HepG2 (cell line): ENCODE data around the gene FGGY. TPM values are rescaled to one million over a fixed set of nuclear protein-coding genes. Genes with fewer than 3 reads are reported as not detected.

Source experiments
- ATAC-seq: fragments of 200-7000 bp; cut with Tn5 transposase; 3 replicates; pipeline ENCODE4 v1.9.1; 2020; ENCODE audit warnings: mild to moderate bottlenecking, moderate library complexity
- BruUV-seq: library from RNA; stranded (reverse); fragments of 400-500 nt; replicated peaks from 2 replicates; lab custom pipeline; 2021; lab: Mats Ljungman, UMichigan
- CTCF ChIA-PET: fragments of 300-600 bp; formaldehyde crosslinking; extraction: SDS; loops from one replicate; lab custom pipeline; 2021; ENCODE audit warnings: low total read pairs, inconsistent platforms, low intra/inter-chr PET ratio; lab: Yijun Ruan, JAX
- POLR2A ChIA-PET: fragments of 350-600 bp; sonication (Branson Sonifier 250); formaldehyde crosslinking; loops from one replicate; lab custom pipeline; 2020; ENCODE audit warnings: antibody characterized with exemption, inconsistent platforms; lab: Yijun Ruan, JAX
- DNase-seq: peaks from one replicate; pipeline ENCODE4 v3.0.0-alpha.2; 2015; ENCODE audit warnings: low spot score
- FAIRE-seq: peaks from 3 replicates; lab custom pipeline; 2011; peaks lifted over from hg19 to GRCh38; lab: Jason Lieb, UNC
- H2AFZ ChIP-seq: one replicate; pipeline ENCODE4 v1.6.1; 2011; ENCODE audit warnings: low read length, inconsistent platforms
- H3K27ac ChIP-seq: fragments of 300-600 bp; 3 replicates; pipeline ENCODE4 v1.8.0; 2011; ENCODE audit warnings: mixed run types, mild to moderate bottlenecking, mixed read lengths, low read length, inconsistent platforms; ENCODE audit not compliant: insufficient read depth; ENCODE audit errors: extremely low read length
- H3K27me3 ChIP-seq, 2 experiments: fragments of 200-600 bp in 1 of 2; 2 replicates in 1 of 2; 3 replicates in 1 of 2; pipeline versions ENCODE4 v1.6.0 to v1.8.0; 2011; ENCODE audit warnings: low read length in 2 of 2, mild to moderate bottlenecking in 2 of 2, moderate library complexity in 2 of 2, inconsistent platforms in 1 of 2; ENCODE audit not compliant: insufficient read depth in 2 of 2, control insufficient read depth in 1 of 2
- H3K36me3 ChIP-seq, 2 experiments: fragments of 200-600 bp in 1 of 2; replicated peaks in 1 of 2; 2 replicates in 1 of 2; 3 replicates in 1 of 2; pipeline versions ENCODE4 v1.5.1 to v1.8.0; 2011; ENCODE audit warnings: low read length in 2 of 2, inconsistent platforms in 1 of 2; ENCODE audit not compliant: insufficient read depth in 2 of 2, control insufficient read depth in 1 of 2
- H3K4me1 ChIP-seq: 2 replicates; pipeline ENCODE4 v1.5.1; 2012; ENCODE audit warnings: low read length, inconsistent platforms; ENCODE audit not compliant: insufficient read depth
- H3K4me2 ChIP-seq: 2 replicates; pipeline ENCODE4 v1.6.0; 2011; ENCODE audit warnings: low read depth, low read length, inconsistent platforms
- H3K4me3 ChIP-seq, 3 experiments: fragments of 200-600 bp in 1 of 3; sonication (generic), shearing (Covaris generic) in 1 of 3; replicated peaks in 1 of 3; 2 replicates each; pipeline ENCODE4 v1.5.1; 2011 to 2016; ENCODE audit warnings: low read length in 3 of 3, inconsistent platforms in 2 of 3, low read depth in 2 of 3, mild to moderate bottlenecking in 2 of 3, control low read depth in 1 of 3, mixed read lengths in 1 of 3; ENCODE audit not compliant: insufficient read depth in 1 of 3
- H3K79me2 ChIP-seq: one replicate; pipeline ENCODE4 v1.6.1; 2011; ENCODE audit warnings: low read length, inconsistent platforms; ENCODE audit not compliant: insufficient read depth
- H3K9ac ChIP-seq: 2 replicates; pipeline ENCODE4 v1.6.0; 2011; ENCODE audit warnings: mild to moderate bottlenecking, low read depth, low read length, inconsistent platforms; ENCODE audit not compliant: insufficient read depth
- H3K9me3 ChIP-seq: 2 replicates; pipeline ENCODE4 v1.5.1; 2012; ENCODE audit warnings: mild to moderate bottlenecking, low read length
- H4K20me1 ChIP-seq: 2 replicates; pipeline ENCODE4 v1.6.0; 2011; ENCODE audit warnings: inconsistent platforms, mild to moderate bottlenecking, low read length, moderate library complexity; ENCODE audit not compliant: insufficient read depth
- BRD4 ChIP-seq: sonication (generic); formaldehyde crosslinking; IDR thresholded peaks from 2 replicates; pipeline ENCODE4 v1.4.0; 2020; ENCODE audit warnings: missing genetic modification reagents
- EED ChIP-seq: sonication (generic); formaldehyde crosslinking; IDR thresholded peaks from 2 replicates; pipeline ENCODE4 v1.5.0; 2020; ENCODE audit warnings: mild to moderate bottlenecking, missing genetic modification reagents
- GTF2F1 ChIP-seq: fragments of 150-350 bp; IDR thresholded peaks from 2 replicates; pipeline ENCODE4 v1.6.1; 2014; ENCODE audit warnings: low read length
- HNRNPK ChIP-seq: fragments of 200-400 bp; formaldehyde crosslinking; IDR thresholded peaks from 2 replicates; pipeline ENCODE4 v1.6.1; 2018; ENCODE audit warnings: low read length, low read depth, moderate library complexity, mild to moderate bottlenecking; ENCODE audit not compliant: poor library complexity, severe bottlenecking
- HOXA3 ChIP-seq: sonication (generic); formaldehyde crosslinking; IDR thresholded peaks from 2 replicates; pipeline ENCODE4 v1.5.0; 2020; ENCODE audit warnings: missing genetic modification reagents
- PCBP1 ChIP-seq: fragments of 200-400 bp; formaldehyde crosslinking; IDR thresholded peaks from 2 replicates; pipeline ENCODE4 v1.6.1; 2017; ENCODE audit warnings: mild to moderate bottlenecking, low read depth, low read length, borderline replicate concordance
- PCBP2 ChIP-seq: fragments of 200-400 bp; formaldehyde crosslinking; optimal IDR thresholded peaks from 2 replicates; pipeline ENCODE3; 2018; ENCODE audit warnings: low read length, low read depth; ENCODE audit not compliant: poor library complexity, severe bottlenecking
- TP53 ChIP-seq: sonication (generic); formaldehyde crosslinking; conservative IDR thresholded peaks from 2 replicates; pipeline ENCODE4 v1.4.0; 2020; ENCODE audit warnings: missing genetic modification reagents
- ZNF263 ChIP-seq: sonication (generic); formaldehyde crosslinking; IDR thresholded peaks from 2 replicates; pipeline ENCODE4 v1.4.0; 2020; ENCODE audit warnings: missing genetic modification reagents
- ZNF720 ChIP-seq: sonication (generic); formaldehyde crosslinking; IDR thresholded peaks from 2 replicates; pipeline ENCODE4 v1.4.0; 2020; ENCODE audit warnings: missing genetic modification reagents
- WGBS: methylation state at CpG from one replicate; pipeline ENCODE4 v1.1.6; 2017; ENCODE audit warnings: low lambda C conversion rate; 5-methylcytosine and 5-hydroxymethylcytosine counted together
- in situ Hi-C: cut with HindIII; loops from 2 replicates; pipeline ENCODE4 v1.10.0; 2017; ENCODE audit warnings: low pct_unique_long_range_greater_than_20kb; ENCODE audit not compliant: extremely low pct_ligation_motif_present
- intact Hi-C: fragments of 100-400 bp; cut with micrococcal nuclease; formaldehyde crosslinking; loops from one replicate; pipeline ENCODE4 v1.10.0; 2022; ENCODE audit not compliant: unreplicated experiment
- polyA plus RNA-seq, 8 experiments: library from polyadenylated mRNA; depleted of rRNA in 3 of 8; stranded (reverse) in 7 of 8; unstranded in 1 of 8; fragments of >200 nt; fragmentation: Illumina TruSeq in 4 of 8; extraction: Trizol in 4 of 8; gene quantifications; 2 replicates each; pipeline versions ENCODE4 v1.2.1 to v1.2.3, GENCODE V29; 2011 to 2016; ENCODE audit warnings: low read depth in 4 of 8, missing spikeins in 1 of 8, mixed read lengths in 1 of 8; ENCODE audit not compliant: insufficient read depth in 1 of 8
- total RNA-seq, 5 experiments: library from RNA; depleted of rRNA; stranded (reverse); fragments of >200 nt; fragmentation: Illumina TruSeq; extraction: Trizol; gene quantifications; 2 replicates each; pipeline ENCODE4 v1.2.3, GENCODE V29; 2016; ENCODE audit warnings: low read depth in 1 of 5
- TF ChIP-seq, protein P1 (sequence below): sonication (generic); formaldehyde crosslinking; IDR thresholded peaks from 2 replicates; pipeline ENCODE4 v1.8.1; 2023; ENCODE audit warnings: mild to moderate bottlenecking, missing genetic modification reagents

FGGY gene
- total and polyA plus RNA-seq, 2 of the 13 experiments (the other 11 are each of a cell fraction or from before 2014, with no cell fraction given), result 15.7 to 27.5 TPM

DNA sequence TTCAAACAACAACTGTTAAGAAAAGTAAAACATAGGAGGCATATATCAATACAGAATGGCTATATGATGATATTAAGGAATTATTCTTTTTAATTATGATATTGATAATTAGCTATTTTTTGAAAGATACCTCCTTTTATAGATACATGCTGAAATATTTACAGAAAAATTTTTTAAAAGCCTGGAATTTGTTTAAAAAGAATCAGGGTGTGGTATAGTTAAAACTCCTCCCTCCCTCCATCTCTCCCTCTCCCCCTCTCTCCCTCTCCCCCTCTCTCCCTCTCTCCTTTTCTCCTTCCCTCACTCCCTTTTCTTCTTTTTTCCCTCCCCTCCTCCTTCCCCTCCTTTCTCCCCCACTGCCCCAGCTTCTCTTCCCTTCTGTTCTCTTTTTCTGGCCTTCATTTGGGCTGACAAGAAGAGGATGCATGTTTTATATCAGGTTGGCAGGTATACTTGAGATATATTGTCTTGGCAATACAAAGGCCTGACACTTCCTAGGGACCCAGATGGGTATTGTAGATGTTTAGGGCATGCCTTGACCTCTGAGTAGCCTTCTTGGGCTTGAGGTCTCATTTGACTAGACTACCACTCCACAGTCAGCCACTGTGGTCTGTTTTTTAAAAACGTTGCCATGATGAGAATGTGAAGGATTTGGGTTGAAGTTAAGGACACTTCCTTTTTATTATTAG, 124.5 kb downstream of the FGGY start:
- POLR2A ChIA-PET, result no interaction called here
- WGBS, result 90% methylated on average over 1 of the region's 1 CpG
- no peak overlapping the region for H3K27ac ChIP-seq
- ATAC-seq, result no peak
- TF ChIP-seq ZNF263 (no peak), EED (CRISPR knock-in tag) (no peak), ZNF720 (no peak), HOXA3 (no peak), PCBP2 (peak; percentile 48), HNRNPK (peak; percentile 98), TP53 (no peak), PCBP1 (0 out of 2 replicates have a peak, but pooled peaks have one; percentile 29), GTF2F1 (no peak), BRD4 (no peak)
- TF ChIP-seq, protein P1, sequence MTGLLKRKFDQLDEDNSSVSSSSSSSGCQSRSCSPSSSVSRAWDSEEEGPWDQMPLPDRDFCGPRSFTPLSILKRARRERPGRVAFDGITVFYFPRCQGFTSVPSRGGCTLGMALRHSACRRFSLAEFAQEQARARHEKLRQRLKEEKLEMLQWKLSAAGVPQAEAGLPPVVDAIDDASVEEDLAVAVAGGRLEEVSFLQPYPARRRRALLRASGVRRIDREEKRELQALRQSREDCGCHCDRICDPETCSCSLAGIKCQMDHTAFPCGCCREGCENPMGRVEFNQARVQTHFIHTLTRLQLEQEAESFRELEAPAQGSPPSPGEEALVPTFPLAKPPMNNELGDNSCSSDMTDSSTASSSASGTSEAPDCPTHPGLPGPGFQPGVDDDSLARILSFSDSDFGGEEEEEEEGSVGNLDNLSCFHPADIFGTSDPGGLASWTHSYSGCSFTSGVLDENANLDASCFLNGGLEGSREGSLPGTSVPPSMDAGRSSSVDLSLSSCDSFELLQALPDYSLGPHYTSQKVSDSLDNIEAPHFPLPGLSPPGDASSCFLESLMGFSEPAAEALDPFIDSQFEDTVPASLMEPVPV (CRISPR knock-in tag), result no peak
- TF ChIP-seq, all 625 proteins: peak for 3
- CTCF ChIA-PET, result no interaction called here
- DNase-seq, result no peak
- H3K79me2 ChIP-seq, result no peaks in the 10 kb centered on the region
- H3K4me1 ChIP-seq, result peaks cover 39% of the 10 kb centered on the region
- H3K4me2 ChIP-seq, result no peak overlapping the region
- no peaks in the 10 kb centered on the region for H3K36me3 ChIP-seq
- H3K27me3 ChIP-seq, result no peaks in the 10 kb centered on the region
- BruUV-seq, result no TSS peak
- H3K4me3 ChIP-seq, result no peak overlapping the region
- H3K9me3 ChIP-seq, result no peaks in the 10 kb centered on the region
- in situ Hi-C loops, result no loop called here
- no peak overlapping the region for H2AFZ ChIP-seq
- no peak overlapping the region for H3K9ac ChIP-seq
- intact Hi-C loops, result no loop called here
- no peak for FAIRE-seq
- H4K20me1 ChIP-seq, result no peaks in the 10 kb centered on the region
